Neural cell (in vitro differentiated cells): ENCODE results near the gene GDPD4.

ENCODE experiments used
- EP300 ChIP-seq: fragments of 450-650 bp; conservative IDR thresholded peaks from 2 replicates; pipeline ENCODE4 v1.6.1; 2014; ENCODE audit warnings: antibody characterized with exemption, mild to moderate bottlenecking, moderate library complexity; ENCODE audit not compliant: poor library complexity, severe bottlenecking
- POLR2AphosphoS5 ChIP-seq: IDR thresholded peaks from 2 replicates; pipeline ENCODE4 v1.6.1; 2012
- RAD21 ChIP-seq: fragments of 450-650 bp; conservative IDR thresholded peaks from 2 replicates; pipeline ENCODE4 v1.6.1; 2014; ENCODE audit warnings: antibody characterized with exemption, mild to moderate bottlenecking, moderate library complexity
- TF ChIP-seq, protein P1 (sequence below): fragments of 450-650 bp; IDR thresholded peaks from 2 replicates; pipeline ENCODE4 v1.5.1; 2014; ENCODE audit warnings: antibody characterized with exemption, mild to moderate bottlenecking, moderate library complexity; ENCODE audit not compliant: poor library complexity, severe bottlenecking
- TF ChIP-seq, protein P2 (sequence below): IDR thresholded peaks from 2 replicates; pipeline ENCODE4 v1.6.1; 2012; ENCODE audit warnings: borderline replicate concordance

DNA sequence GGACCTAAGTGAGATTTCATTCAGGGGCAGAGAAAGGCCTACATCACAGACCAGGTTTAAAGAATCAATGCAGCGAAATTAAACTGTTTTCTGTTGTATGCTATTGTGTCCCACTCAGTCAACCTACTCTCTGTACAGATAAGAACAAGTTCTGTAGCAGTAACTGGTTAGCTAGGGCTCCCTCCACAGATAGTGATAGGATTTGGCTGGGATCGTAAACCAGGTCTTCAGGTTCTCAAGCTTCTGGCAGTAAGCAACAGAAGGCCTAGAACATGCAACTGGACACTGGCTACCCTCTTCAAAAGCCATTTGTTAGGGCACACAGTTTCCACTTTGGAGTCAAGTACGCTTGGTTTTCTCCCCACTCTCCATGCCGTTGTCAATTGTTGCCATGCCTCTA lies 69.2 kb downstream of the GDPD4 start:
- no peak for TF ChIP-seq RAD21
- TF ChIP-seq EP300, result no peak
- TF ChIP-seq, protein P1, sequence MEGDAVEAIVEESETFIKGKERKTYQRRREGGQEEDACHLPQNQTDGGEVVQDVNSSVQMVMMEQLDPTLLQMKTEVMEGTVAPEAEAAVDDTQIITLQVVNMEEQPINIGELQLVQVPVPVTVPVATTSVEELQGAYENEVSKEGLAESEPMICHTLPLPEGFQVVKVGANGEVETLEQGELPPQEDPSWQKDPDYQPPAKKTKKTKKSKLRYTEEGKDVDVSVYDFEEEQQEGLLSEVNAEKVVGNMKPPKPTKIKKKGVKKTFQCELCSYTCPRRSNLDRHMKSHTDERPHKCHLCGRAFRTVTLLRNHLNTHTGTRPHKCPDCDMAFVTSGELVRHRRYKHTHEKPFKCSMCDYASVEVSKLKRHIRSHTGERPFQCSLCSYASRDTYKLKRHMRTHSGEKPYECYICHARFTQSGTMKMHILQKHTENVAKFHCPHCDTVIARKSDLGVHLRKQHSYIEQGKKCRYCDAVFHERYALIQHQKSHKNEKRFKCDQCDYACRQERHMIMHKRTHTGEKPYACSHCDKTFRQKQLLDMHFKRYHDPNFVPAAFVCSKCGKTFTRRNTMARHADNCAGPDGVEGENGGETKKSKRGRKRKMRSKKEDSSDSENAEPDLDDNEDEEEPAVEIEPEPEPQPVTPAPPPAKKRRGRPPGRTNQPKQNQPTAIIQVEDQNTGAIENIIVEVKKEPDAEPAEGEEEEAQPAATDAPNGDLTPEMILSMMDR, result no peak
- no peak for TF ChIP-seq POLR2AphosphoS5
- TF ChIP-seq, protein P2, sequence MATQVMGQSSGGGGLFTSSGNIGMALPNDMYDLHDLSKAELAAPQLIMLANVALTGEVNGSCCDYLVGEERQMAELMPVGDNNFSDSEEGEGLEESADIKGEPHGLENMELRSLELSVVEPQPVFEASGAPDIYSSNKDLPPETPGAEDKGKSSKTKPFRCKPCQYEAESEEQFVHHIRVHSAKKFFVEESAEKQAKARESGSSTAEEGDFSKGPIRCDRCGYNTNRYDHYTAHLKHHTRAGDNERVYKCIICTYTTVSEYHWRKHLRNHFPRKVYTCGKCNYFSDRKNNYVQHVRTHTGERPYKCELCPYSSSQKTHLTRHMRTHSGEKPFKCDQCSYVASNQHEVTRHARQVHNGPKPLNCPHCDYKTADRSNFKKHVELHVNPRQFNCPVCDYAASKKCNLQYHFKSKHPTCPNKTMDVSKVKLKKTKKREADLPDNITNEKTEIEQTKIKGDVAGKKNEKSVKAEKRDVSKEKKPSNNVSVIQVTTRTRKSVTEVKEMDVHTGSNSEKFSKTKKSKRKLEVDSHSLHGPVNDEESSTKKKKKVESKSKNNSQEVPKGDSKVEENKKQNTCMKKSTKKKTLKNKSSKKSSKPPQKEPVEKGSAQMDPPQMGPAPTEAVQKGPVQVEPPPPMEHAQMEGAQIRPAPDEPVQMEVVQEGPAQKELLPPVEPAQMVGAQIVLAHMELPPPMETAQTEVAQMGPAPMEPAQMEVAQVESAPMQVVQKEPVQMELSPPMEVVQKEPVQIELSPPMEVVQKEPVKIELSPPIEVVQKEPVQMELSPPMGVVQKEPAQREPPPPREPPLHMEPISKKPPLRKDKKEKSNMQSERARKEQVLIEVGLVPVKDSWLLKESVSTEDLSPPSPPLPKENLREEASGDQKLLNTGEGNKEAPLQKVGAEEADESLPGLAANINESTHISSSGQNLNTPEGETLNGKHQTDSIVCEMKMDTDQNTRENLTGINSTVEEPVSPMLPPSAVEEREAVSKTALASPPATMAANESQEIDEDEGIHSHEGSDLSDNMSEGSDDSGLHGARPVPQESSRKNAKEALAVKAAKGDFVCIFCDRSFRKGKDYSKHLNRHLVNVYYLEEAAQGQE, result no peak
